Measurements from ENCODE around the gene SSR2. TPM values are rescaled to one million over a fixed set of nuclear protein-coding genes. Genes with fewer than 3 reads are reported as not detected.

Gene SSR2
- total RNA-seq, 1 donor from 2014 or later = 236 TPM

- Mint-ChIP-seq H3K27ac (ENCODE audit: unreplicated experiment) (no peak overlapping the region), H3K4me1 (ENCODE audit: low read depth, unreplicated experiment) (peaks cover 20% of the 10 kb centered on the region), H3K27me3 (ENCODE audit: low read depth, unreplicated experiment) (no peaks in the 10 kb centered on the region), H3K9me3 (ENCODE audit: unreplicated experiment) (peaks cover 2% of the 10 kb centered on the region), H3K4me3 (ENCODE audit: unreplicated experiment) (peak overlapping the region; percentile 27), H3K36me3 (ENCODE audit: low read depth, unreplicated experiment) (peaks cover 6% of the 10 kb centered on the region)
- Histone ChIP-seq H3K9ac (ENCODE audit: low read length) (no peak overlapping the region), H3K4me2 (ENCODE audit: low read length) (no peak overlapping the region), H3K27ac (ENCODE audit: low read depth, low read length) (no peak overlapping the region), H3K4me1 (ENCODE audit: insufficient read depth, low read length) (no peaks in the 10 kb centered on the region), H3K27me3 (ENCODE audit: insufficient read depth, low read length) (no peaks in the 10 kb centered on the region), H3K36me3 (ENCODE audit: insufficient read depth, low read length) (peaks cover 4% of the 10 kb centered on the region), H2AFZ (ENCODE audit: low read depth, low read length) (no peak overlapping the region), H4K20me1 (ENCODE audit: insufficient read depth, low read length) (peaks cover 36% of the 10 kb centered on the region), H3K9me3 (ENCODE audit: insufficient read depth, low read depth, low read length) (no peaks in the 10 kb centered on the region), H3K79me2 (ENCODE audit: insufficient read depth, low read length) (peaks cover 3% of the 10 kb centered on the region), H3K4me3 (ENCODE audit: insufficient read depth, low read depth, low read length) (no peak overlapping the region)
- FAIRE-seq (no peak), DNase-seq (ENCODE audit: low read depth) (no peak)
- TF ChIP-seq, protein P1, sequence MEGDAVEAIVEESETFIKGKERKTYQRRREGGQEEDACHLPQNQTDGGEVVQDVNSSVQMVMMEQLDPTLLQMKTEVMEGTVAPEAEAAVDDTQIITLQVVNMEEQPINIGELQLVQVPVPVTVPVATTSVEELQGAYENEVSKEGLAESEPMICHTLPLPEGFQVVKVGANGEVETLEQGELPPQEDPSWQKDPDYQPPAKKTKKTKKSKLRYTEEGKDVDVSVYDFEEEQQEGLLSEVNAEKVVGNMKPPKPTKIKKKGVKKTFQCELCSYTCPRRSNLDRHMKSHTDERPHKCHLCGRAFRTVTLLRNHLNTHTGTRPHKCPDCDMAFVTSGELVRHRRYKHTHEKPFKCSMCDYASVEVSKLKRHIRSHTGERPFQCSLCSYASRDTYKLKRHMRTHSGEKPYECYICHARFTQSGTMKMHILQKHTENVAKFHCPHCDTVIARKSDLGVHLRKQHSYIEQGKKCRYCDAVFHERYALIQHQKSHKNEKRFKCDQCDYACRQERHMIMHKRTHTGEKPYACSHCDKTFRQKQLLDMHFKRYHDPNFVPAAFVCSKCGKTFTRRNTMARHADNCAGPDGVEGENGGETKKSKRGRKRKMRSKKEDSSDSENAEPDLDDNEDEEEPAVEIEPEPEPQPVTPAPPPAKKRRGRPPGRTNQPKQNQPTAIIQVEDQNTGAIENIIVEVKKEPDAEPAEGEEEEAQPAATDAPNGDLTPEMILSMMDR (IDR thresholded peaks at IDR 0.05; ENCODE audit: insufficient read depth, low read depth, low read length) = no peak
- no peak for TF ChIP-seq EZH2 (IDR thresholded peaks at IDR 0.05; ENCODE audit: insufficient read depth, low read length)
These were observed 49.0 kb upstream of the SSR2 start for GRCh38 chr1:156069490-156070455.

DNA sequence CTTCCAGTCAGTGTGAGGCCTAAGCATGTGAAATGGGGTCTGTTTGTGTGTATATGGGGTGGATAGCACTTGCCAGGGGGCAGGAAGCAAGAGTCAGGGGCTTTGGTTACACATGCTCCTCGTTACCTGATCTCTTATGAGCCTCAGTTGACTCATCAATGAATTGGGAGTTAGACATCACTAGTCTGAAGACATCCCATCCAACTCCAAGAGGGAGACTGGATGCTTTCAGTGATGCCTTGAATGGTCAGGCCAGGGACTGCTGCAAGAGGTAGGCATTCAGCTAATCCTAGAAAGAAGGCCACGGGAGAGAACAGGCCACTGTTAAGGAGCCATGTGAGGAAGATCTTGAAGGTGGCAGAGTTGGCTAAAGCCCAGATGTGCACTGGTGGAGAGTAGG, 46.5 kb upstream of the SSR2 start:
- no peak overlapping the region for H3K4me3 ChIP-seq (ENCODE audit: insufficient read depth, low read depth, low read length)
- FAIRE-seq (no peak), DNase-seq (ENCODE audit: low read depth) (no peak)
- Mint-ChIP-seq H3K4me1 (ENCODE audit: low read depth, unreplicated experiment) (peaks cover 9% of the 10 kb centered on the region), H3K4me3 (ENCODE audit: unreplicated experiment) (no peak overlapping the region), H3K27me3 (ENCODE audit: low read depth, unreplicated experiment) (no peaks in the 10 kb centered on the region), H3K36me3 (ENCODE audit: low read depth, unreplicated experiment) (peaks cover 3% of the 10 kb centered on the region), H3K9me3 (ENCODE audit: unreplicated experiment) (peaks cover 2% of the 10 kb centered on the region), H3K27ac (ENCODE audit: unreplicated experiment) (no peak overlapping the region)
- H2AFZ ChIP-seq (ENCODE audit: low read depth, low read length) = no peak overlapping the region
- H3K79me2 ChIP-seq (ENCODE audit: insufficient read depth, low read length) = no peaks in the 10 kb centered on the region
- no peaks in the 10 kb centered on the region for H3K9me3 ChIP-seq (ENCODE audit: insufficient read depth, low read depth, low read length)
- H3K27me3 ChIP-seq (ENCODE audit: insufficient read depth, low read length) = no peaks in the 10 kb centered on the region
- H3K4me2 ChIP-seq (ENCODE audit: low read length) = no peak overlapping the region
- no peak overlapping the region for H3K9ac ChIP-seq (ENCODE audit: low read length)
- peaks cover 2% of the 10 kb centered on the region for H3K4me1 ChIP-seq (ENCODE audit: insufficient read depth, low read length)
- H4K20me1 ChIP-seq (ENCODE audit: insufficient read depth, low read length) = peaks cover 14% of the 10 kb centered on the region
- H3K36me3 ChIP-seq (ENCODE audit: insufficient read depth, low read length) = no peaks in the 10 kb centered on the region
- no peak overlapping the region for H3K27ac ChIP-seq (ENCODE audit: low read depth, low read length)
- TF ChIP-seq EZH2 (IDR thresholded peaks at IDR 0.05; ENCODE audit: insufficient read depth, low read length) = no peak
- TF ChIP-seq, protein P1 (IDR thresholded peaks at IDR 0.05; ENCODE audit: insufficient read depth, low read depth, low read length) = no peak

- peaks cover 2% of the 10 kb centered on the region for H3K4me1 ChIP-seq (ENCODE audit: insufficient read depth, low read length)
- Mint-ChIP-seq H3K27ac (ENCODE audit: unreplicated experiment) (no peak overlapping the region), H3K36me3 (ENCODE audit: low read depth, unreplicated experiment) (no peaks in the 10 kb centered on the region), H3K9me3 (ENCODE audit: unreplicated experiment) (peaks cover 2% of the 10 kb centered on the region), H3K27me3 (ENCODE audit: low read depth, unreplicated experiment) (peaks cover 2% of the 10 kb centered on the region), H3K4me1 (ENCODE audit: low read depth, unreplicated experiment) (peaks cover 18% of the 10 kb centered on the region), H3K4me3 (ENCODE audit: unreplicated experiment) (no peak overlapping the region)
- no peak overlapping the region for H3K27ac ChIP-seq (ENCODE audit: low read depth, low read length)
- H3K9me3 ChIP-seq (ENCODE audit: insufficient read depth, low read depth, low read length) = no peaks in the 10 kb centered on the region
- H3K4me3 ChIP-seq (ENCODE audit: insufficient read depth, low read depth, low read length) = no peak overlapping the region
- no peak for TF ChIP-seq EZH2 (IDR thresholded peaks at IDR 0.05; ENCODE audit: insufficient read depth, low read length)
- TF ChIP-seq, protein P1 (IDR thresholded peaks at IDR 0.05; ENCODE audit: insufficient read depth, low read depth, low read length) = no peak
- no peaks in the 10 kb centered on the region for H3K27me3 ChIP-seq (ENCODE audit: insufficient read depth, low read length)
- no peak for FAIRE-seq
- H3K36me3 ChIP-seq (ENCODE audit: insufficient read depth, low read length) = no peaks in the 10 kb centered on the region
- DNase-seq (ENCODE audit: low read depth) = no peak
- H3K9ac ChIP-seq (ENCODE audit: low read length) = no peak overlapping the region
- peaks cover 10% of the 10 kb centered on the region for H4K20me1 ChIP-seq (ENCODE audit: insufficient read depth, low read length)
- no peaks in the 10 kb centered on the region for H3K79me2 ChIP-seq (ENCODE audit: insufficient read depth, low read length)
- no peak overlapping the region for H3K4me2 ChIP-seq (ENCODE audit: low read length)
- no peak overlapping the region for H2AFZ ChIP-seq (ENCODE audit: low read depth, low read length)
These were observed 45.1 kb upstream of the SSR2 start for GRCh38 chr1:156065871-156066270.
